Activated B cell treated with CpG ODN at 0.5 μM for 24 hours (primary cell): ENCODE measurements around the gene IL36RN. TPM values are rescaled to one million over a fixed set of nuclear protein-coding genes. Genes with fewer than 3 reads are reported as not detected.

Experiments used
- ATAC-seq: fragments of 200-7000 bp; cut with Tn5 transposase; one replicate; pipeline ENCODE4 v1.10.0; 2021; ENCODE audit warnings: low read depth, mild to moderate bottlenecking, moderate library complexity
- CTCF ChIA-PET: fragments of 350-600 bp; sonication (Branson Sonifier 250); formaldehyde crosslinking; loops from one replicate; lab custom pipeline; 2021; ENCODE audit warnings: antibody characterized with exemption; lab: Charles Lee
- POLR2A ChIA-PET: fragments of 350-600 bp; sonication (Branson Sonifier 250); formaldehyde crosslinking; loops from one replicate; lab custom pipeline; 2021; ENCODE audit warnings: antibody characterized with exemption; lab: Charles Lee
- DNase-seq: peaks from one replicate; pipeline ENCODE4 v3.0.0; 2022
- H3K27ac Mint-ChIP-seq: one replicate; pipeline ENCODE4 v1.8.0; 2020; ENCODE audit warnings: mixed read lengths
- H3K27me3 Mint-ChIP-seq: one replicate; pipeline ENCODE4 v1.8.0; 2021; ENCODE audit warnings: mixed read lengths
- H3K36me3 Mint-ChIP-seq: one replicate; pipeline ENCODE4 v1.8.0; 2021; ENCODE audit warnings: low read depth, mixed read lengths
- H3K4me1 Mint-ChIP-seq: one replicate; pipeline ENCODE4 v1.8.0; 2021; ENCODE audit warnings: mixed read lengths
- H3K4me3 Mint-ChIP-seq: one replicate; pipeline ENCODE4 v1.8.0; 2020; ENCODE audit warnings: mild to moderate bottlenecking, mixed read lengths
- H3K9me3 Mint-ChIP-seq: one replicate; pipeline ENCODE4 v1.8.0; 2020; ENCODE audit warnings: mixed read lengths
- intact Hi-C: fragments of 100-400 bp; cut with micrococcal nuclease; formaldehyde crosslinking; loops from one replicate; pipeline ENCODE4 v1.15.1; 2024
- total RNA-seq: library from RNA; stranded (reverse); gene quantifications from 2 replicates; pipeline ENCODE4 v1.2.3, GENCODE V29; 2022
- TF ChIP-seq, protein P1 (sequence below): fragments of 200-600 bp; IDR thresholded peaks from one replicate; pipeline ENCODE4 v1.8.0; 2022; ENCODE audit warnings: antibody characterized with exemption, mild to moderate bottlenecking

IL36RN gene
- total RNA-seq, 1 donor from 2014 or later = not detected

DNA sequence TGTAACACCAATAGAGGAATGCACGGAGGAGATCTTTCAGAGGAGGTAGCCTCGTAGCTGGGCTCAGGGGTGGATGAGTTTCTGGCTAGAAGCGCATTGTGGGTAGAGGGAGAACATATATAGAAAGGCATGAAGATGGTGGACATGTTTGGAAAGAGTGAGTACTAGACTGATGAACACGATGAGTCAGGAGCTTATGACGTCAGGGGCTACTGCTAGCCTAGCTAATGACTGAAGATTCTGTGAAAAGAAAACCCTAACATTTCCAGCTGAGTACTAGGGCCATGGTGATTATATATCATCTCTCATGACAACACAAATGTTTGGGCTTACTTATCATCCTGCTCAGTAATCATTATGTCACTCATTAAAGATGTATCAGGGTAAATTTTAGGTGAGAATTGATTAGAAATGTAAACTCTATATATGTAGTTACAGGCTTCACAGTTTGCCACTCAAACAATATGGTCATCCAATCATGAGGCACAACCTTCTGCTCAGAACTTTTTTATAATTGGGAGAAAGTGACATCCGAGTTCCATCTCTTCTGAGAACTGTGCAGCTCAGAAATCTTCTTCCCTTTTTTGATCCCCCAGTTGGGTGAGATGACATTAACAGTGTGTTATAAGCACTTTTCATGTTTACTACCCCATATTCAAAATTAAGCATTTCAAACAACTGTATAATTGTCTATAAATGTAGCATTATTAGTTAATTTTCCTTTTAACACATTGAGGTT lies 46.2 kb downstream of the IL36RN start:
- TF ChIP-seq, protein P1, sequence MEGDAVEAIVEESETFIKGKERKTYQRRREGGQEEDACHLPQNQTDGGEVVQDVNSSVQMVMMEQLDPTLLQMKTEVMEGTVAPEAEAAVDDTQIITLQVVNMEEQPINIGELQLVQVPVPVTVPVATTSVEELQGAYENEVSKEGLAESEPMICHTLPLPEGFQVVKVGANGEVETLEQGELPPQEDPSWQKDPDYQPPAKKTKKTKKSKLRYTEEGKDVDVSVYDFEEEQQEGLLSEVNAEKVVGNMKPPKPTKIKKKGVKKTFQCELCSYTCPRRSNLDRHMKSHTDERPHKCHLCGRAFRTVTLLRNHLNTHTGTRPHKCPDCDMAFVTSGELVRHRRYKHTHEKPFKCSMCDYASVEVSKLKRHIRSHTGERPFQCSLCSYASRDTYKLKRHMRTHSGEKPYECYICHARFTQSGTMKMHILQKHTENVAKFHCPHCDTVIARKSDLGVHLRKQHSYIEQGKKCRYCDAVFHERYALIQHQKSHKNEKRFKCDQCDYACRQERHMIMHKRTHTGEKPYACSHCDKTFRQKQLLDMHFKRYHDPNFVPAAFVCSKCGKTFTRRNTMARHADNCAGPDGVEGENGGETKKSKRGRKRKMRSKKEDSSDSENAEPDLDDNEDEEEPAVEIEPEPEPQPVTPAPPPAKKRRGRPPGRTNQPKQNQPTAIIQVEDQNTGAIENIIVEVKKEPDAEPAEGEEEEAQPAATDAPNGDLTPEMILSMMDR = no peak
- peaks cover 14% of the 10 kb centered on the region for H3K27me3 Mint-ChIP-seq
- no peaks in the 10 kb centered on the region for H3K4me1 Mint-ChIP-seq
- H3K36me3 Mint-ChIP-seq = no peaks in the 10 kb centered on the region
- no peak overlapping the region for H3K4me3 Mint-ChIP-seq
- H3K27ac Mint-ChIP-seq = no peak overlapping the region
- intact Hi-C loops = no loop called here
- ChIA-PET POLR2A (no interaction called here), CTCF (no interaction called here)
- ATAC-seq (no peak), DNase-seq (no peak)
- H3K9me3 Mint-ChIP-seq = peaks cover 6% of the 10 kb centered on the region

DNA sequence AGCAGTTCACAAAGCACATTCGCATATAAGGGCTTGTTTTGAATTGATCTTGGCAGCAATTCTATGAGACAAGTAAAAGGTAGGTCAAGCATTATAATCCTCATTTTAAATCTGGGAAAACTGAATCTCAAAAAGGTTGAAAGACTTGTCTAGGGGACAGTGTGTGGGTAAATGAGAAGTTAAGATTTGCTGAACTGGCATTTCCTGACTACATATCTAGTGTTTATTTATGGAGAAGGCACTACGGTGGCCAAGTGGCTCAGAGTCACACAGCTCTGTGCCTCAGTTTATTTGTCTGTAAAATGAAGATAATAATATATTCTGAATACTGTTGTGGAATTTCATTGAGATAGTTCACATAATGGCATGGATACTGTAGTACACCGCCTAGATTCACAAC lies 52.1 kb downstream of the IL36RN start:
- no peaks in the 10 kb centered on the region for H3K4me1 Mint-ChIP-seq
- DNase-seq (no peak), ATAC-seq (no peak)
- H3K9me3 Mint-ChIP-seq = no peaks in the 10 kb centered on the region
- POLR2A ChIA-PET = interaction anchor here (1.0 kb wide), 1 partner anchor 9 kb away, joined by 3 read pairs; no protein-coding TSS in a partner anchor
- no peak overlapping the region for H3K27ac Mint-ChIP-seq
- no peaks in the 10 kb centered on the region for H3K36me3 Mint-ChIP-seq
- CTCF ChIA-PET = no interaction called here
- H3K4me3 Mint-ChIP-seq = no peak overlapping the region
- peaks cover 6% of the 10 kb centered on the region for H3K27me3 Mint-ChIP-seq
- intact Hi-C loops = no loop called here
- TF ChIP-seq, protein P1 = no peak

DNA sequence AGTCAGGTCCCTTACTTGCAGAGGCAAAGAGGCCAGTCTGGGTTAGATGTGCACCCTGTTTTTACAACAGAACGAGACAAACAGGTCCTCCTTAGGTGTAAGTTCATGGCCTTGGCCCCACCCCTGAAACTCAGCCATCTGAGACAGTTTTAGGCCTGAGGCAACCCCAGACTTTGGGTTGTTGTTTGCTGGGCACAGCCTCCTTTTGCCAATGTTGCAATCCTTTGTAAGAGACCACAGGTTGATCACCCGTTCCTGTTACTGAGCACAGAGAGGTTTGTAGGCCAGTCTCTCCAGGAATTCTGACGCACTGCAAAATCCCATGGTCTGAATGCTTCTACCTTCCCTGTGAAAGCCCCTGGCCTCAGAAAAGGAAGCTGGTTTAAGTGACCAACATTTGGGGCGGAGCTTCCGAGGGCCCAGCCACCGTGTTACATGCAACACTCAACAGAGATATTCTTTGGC lies 52.9 kb downstream of the IL36RN start:
- no peak for DNase-seq
- H3K27ac Mint-ChIP-seq = no peak overlapping the region
- ATAC-seq = no peak
- peaks cover 6% of the 10 kb centered on the region for H3K27me3 Mint-ChIP-seq
- no peak overlapping the region for H3K4me3 Mint-ChIP-seq
- intact Hi-C loops = no loop called here
- peaks cover 5% of the 10 kb centered on the region for H3K4me1 Mint-ChIP-seq
- TF ChIP-seq, protein P1 = no peak
- no peaks in the 10 kb centered on the region for H3K9me3 Mint-ChIP-seq
- H3K36me3 Mint-ChIP-seq = no peaks in the 10 kb centered on the region
- ChIA-PET POLR2A (interaction anchor here (1.0 kb wide), 1 partner anchor 8 kb away, joined by 3 read pairs; no protein-coding TSS in a partner anchor), CTCF (no interaction called here)

DNA sequence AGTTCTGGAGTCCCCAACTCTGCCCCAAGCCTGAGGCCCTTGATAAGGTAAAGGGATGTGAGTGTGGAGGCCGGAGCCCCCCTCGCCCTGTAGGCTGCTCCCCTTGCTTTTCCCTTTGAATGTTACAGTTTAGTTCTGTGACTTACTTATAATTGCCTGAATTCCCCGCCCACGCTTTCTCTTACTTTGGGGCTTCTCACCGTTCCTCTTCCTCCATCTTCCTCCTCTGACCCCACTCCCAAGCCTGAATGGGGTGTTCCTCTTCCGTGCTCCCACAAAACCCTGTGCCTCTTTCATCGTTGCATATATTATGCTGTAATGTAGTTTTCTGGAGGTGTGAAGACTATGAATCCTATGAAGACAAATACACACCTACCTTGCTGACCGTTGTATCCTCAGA lies 53.4 kb downstream of the IL36RN start:
- Mint-ChIP-seq H3K27ac (no peak overlapping the region), H3K36me3 (no peaks in the 10 kb centered on the region), H3K9me3 (no peaks in the 10 kb centered on the region), H3K27me3 (peaks cover 4% of the 10 kb centered on the region), H3K4me3 (no peak overlapping the region), H3K4me1 (peaks cover 6% of the 10 kb centered on the region)
- DNase-seq = no peak
- ChIA-PET CTCF (interaction anchor here (1.1 kb wide), 1 partner anchor 86 kb away, joined by 3 read pairs; no protein-coding TSS in a partner anchor), POLR2A (no interaction called here)
- intact Hi-C loops = no loop called here
- TF ChIP-seq, protein P1 = no peak
- no peak for ATAC-seq

DNA sequence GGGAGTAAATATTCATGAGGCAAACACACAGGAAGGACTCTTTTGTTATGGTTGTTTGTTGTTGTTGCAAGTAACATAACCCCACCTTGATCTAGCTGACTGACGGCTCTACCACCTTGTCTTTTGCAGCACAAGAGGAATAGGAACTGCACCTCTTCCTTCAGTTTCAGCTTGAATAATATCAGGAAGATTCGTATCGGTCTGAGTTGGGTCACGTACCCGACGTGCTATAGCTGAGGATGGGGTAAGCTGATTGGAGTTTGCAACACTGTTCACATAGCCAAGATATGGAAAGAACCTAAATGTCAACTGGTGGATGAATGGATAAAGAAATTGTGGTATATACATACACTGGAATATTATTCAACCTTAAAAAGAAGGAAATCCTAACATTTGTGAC lies 53.9 kb downstream of the IL36RN start:
- ATAC-seq (no peak), DNase-seq (no peak)
- ChIA-PET CTCF (interaction anchor here (1.1 kb wide), 1 partner anchor 86 kb away, joined by 3 read pairs; no protein-coding TSS in a partner anchor), POLR2A (no interaction called here)
- Mint-ChIP-seq H3K4me1 (peaks cover 6% of the 10 kb centered on the region), H3K4me3 (no peak overlapping the region), H3K27ac (no peak overlapping the region), H3K9me3 (no peaks in the 10 kb centered on the region), H3K27me3 (peaks cover 4% of the 10 kb centered on the region), H3K36me3 (no peaks in the 10 kb centered on the region)
- intact Hi-C loops = no loop called here
- TF ChIP-seq, protein P1 = no peak
